WTC11 (cell line): ENCODE measurements around the gene DRAXIN.

Experiments
- ARID4B ChIP-seq: sonication (generic); formaldehyde crosslinking; IDR thresholded peaks from 2 replicates; pipeline ENCODE4 v1.8.0; 2023; ENCODE audit warnings: missing genetic modification reagents, mild to moderate bottlenecking, borderline replicate concordance
- ATF3 ChIP-seq: sonication (generic); formaldehyde crosslinking; conservative IDR thresholded peaks from 2 replicates; pipeline ENCODE4 v1.8.1; 2022; ENCODE audit warnings: mild to moderate bottlenecking, missing genetic modification reagents
- ETV6 ChIP-seq: sonication (generic); formaldehyde crosslinking; IDR thresholded peaks from 2 replicates; pipeline ENCODE4 v1.8.1; 2022; ENCODE audit warnings: mild to moderate bottlenecking, missing genetic modification reagents
- FOXP1 ChIP-seq: sonication (generic); formaldehyde crosslinking; IDR thresholded peaks from 2 replicates; pipeline ENCODE4 v1.8.0; 2022; ENCODE audit warnings: missing genetic modification reagents, mild to moderate bottlenecking, moderate library complexity, borderline replicate concordance
- TCF7 ChIP-seq: sonication (generic); formaldehyde crosslinking; IDR thresholded peaks from 2 replicates; pipeline ENCODE4 v1.8.0; 2022; ENCODE audit warnings: mild to moderate bottlenecking, low read depth, missing genetic modification reagents, moderate library complexity
- TP53 ChIP-seq: sonication (generic); formaldehyde crosslinking; IDR thresholded peaks from 2 replicates; pipeline ENCODE4 v1.8.1; 2023; ENCODE audit warnings: mild to moderate bottlenecking, missing genetic modification reagents
- ZNF416 ChIP-seq: fragments of 250-450 bp; sonication (Bioruptor Pico); IDR thresholded peaks from 2 replicates; pipeline ENCODE4 v1.9.0; 2021; ENCODE audit warnings: mild to moderate bottlenecking, inconsistent platforms
- TF ChIP-seq, protein P1 (sequence below): fragments of 200-600 bp; IDR thresholded peaks from 2 replicates; pipeline ENCODE4 v1.8.0; 2022; ENCODE audit warnings: antibody characterized with exemption
- TF ChIP-seq, protein P2 (sequence below): sonication (generic); formaldehyde crosslinking; IDR thresholded peaks from 2 replicates; pipeline ENCODE4 v1.8.1; 2022; ENCODE audit warnings: low read depth, mild to moderate bottlenecking, moderate library complexity, missing genetic modification reagents, borderline replicate concordance
- TF ChIP-seq, protein P3 (sequence below): sonication (generic); formaldehyde crosslinking; IDR thresholded peaks from 2 replicates; pipeline ENCODE4 v1.8.0; 2022; ENCODE audit warnings: mild to moderate bottlenecking, missing genetic modification reagents
- TF ChIP-seq, protein P4 (sequence below): sonication (generic); formaldehyde crosslinking; IDR thresholded peaks from 2 replicates; pipeline ENCODE4 v1.8.1; 2023; ENCODE audit warnings: mild to moderate bottlenecking, missing genetic modification reagents, moderate library complexity

- no peak for TF ChIP-seq TP53 (CRISPR knock-in tag)
- TF ChIP-seq, protein P1, sequence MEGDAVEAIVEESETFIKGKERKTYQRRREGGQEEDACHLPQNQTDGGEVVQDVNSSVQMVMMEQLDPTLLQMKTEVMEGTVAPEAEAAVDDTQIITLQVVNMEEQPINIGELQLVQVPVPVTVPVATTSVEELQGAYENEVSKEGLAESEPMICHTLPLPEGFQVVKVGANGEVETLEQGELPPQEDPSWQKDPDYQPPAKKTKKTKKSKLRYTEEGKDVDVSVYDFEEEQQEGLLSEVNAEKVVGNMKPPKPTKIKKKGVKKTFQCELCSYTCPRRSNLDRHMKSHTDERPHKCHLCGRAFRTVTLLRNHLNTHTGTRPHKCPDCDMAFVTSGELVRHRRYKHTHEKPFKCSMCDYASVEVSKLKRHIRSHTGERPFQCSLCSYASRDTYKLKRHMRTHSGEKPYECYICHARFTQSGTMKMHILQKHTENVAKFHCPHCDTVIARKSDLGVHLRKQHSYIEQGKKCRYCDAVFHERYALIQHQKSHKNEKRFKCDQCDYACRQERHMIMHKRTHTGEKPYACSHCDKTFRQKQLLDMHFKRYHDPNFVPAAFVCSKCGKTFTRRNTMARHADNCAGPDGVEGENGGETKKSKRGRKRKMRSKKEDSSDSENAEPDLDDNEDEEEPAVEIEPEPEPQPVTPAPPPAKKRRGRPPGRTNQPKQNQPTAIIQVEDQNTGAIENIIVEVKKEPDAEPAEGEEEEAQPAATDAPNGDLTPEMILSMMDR, result no peak
- TF ChIP-seq ATF3 (CRISPR knock-in tag), result no peak
- no peak for TF ChIP-seq TCF7
- TF ChIP-seq, protein P2, sequence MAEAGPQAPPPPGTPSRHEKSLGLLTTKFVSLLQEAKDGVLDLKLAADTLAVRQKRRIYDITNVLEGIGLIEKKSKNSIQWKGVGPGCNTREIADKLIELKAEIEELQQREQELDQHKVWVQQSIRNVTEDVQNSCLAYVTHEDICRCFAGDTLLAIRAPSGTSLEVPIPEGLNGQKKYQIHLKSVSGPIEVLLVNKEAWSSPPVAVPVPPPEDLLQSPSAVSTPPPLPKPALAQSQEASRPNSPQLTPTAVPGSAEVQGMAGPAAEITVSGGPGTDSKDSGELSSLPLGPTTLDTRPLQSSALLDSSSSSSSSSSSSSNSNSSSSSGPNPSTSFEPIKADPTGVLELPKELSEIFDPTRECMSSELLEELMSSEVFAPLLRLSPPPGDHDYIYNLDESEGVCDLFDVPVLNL (CRISPR knock-in tag), result no peak
- TF ChIP-seq, protein P3, sequence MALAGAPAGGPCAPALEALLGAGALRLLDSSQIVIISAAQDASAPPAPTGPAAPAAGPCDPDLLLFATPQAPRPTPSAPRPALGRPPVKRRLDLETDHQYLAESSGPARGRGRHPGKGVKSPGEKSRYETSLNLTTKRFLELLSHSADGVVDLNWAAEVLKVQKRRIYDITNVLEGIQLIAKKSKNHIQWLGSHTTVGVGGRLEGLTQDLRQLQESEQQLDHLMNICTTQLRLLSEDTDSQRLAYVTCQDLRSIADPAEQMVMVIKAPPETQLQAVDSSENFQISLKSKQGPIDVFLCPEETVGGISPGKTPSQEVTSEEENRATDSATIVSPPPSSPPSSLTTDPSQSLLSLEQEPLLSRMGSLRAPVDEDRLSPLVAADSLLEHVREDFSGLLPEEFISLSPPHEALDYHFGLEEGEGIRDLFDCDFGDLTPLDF (CRISPR knock-in tag), result no peak
- TF ChIP-seq FOXP1 (CRISPR knock-in tag), result no peak
- TF ChIP-seq, protein P4, sequence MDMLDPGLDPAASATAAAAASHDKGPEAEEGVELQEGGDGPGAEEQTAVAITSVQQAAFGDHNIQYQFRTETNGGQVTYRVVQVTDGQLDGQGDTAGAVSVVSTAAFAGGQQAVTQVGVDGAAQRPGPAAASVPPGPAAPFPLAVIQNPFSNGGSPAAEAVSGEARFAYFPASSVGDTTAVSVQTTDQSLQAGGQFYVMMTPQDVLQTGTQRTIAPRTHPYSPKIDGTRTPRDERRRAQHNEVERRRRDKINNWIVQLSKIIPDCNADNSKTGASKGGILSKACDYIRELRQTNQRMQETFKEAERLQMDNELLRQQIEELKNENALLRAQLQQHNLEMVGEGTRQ (CRISPR knock-in tag), result no peak
- TF ChIP-seq ETV6 (CRISPR knock-in tag), result no peak
- TF ChIP-seq ZNF416, result no peak
- TF ChIP-seq ARID4B (CRISPR knock-in tag), result no peak
These were observed 18.3 kb upstream of the DRAXIN start for GRCh38 chr1:11673089-11673769.
